ENCODE results near the gene CTBP1.

CTBP1 gene

DNA sequence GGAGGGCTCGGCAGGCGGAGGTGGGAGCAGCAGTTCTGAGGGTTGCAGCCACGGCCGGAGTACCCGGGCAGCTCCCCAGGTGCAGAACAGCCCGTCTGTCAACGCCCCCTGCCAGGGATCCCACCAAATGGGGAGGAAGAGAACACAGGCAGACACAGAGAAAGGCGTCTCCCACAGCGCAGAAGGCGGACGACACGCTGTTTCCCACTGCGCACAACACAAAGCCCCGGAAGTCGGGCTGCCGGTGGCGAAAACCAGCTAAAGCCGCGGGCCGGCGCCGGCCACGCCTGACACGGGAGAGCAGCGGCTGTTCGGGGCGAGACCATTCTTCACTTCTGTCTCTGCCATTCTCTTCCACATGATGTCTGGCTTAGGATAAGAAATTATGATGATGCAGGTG lies 31.6 kb downstream of the CTBP1 start:
- peaks cover 50% of the 10 kb centered on the region; the same call in 1 of the 2 replicates for H3K36me3 ChIP-seq (ENCODE audit: insufficient read depth, low read length)
- no peaks in the 10 kb centered on the region for H3F3A ChIP-seq (ENCODE audit: low read depth)
- peaks cover 13% of the 10 kb centered on the region; the same call in 1 of the 2 replicates for H3K79me2 ChIP-seq (ENCODE audit: insufficient read depth, low read length)
- H3K27me3 ChIP-seq (ENCODE audit: insufficient read depth, low read length, poor library complexity, severe bottlenecking): no peaks in the 10 kb centered on the region
- H2AFZ ChIP-seq (ENCODE audit: low read length): no peak overlapping the region
- H3K4me3 ChIP-seq (ENCODE audit: low read length, poor library complexity, severe bottlenecking): peak overlapping the region; percentile 24
- peaks cover 9% of the 10 kb centered on the region for H3K4me1 ChIP-seq (ENCODE audit: insufficient read depth, low read length, poor library complexity, severe bottlenecking)
- no peak for TF ChIP-seq EZH2phosphoT487 (IDR thresholded peaks at IDR 0.05; ENCODE audit: borderline replicate concordance)
- TF ChIP-seq, protein P1, sequence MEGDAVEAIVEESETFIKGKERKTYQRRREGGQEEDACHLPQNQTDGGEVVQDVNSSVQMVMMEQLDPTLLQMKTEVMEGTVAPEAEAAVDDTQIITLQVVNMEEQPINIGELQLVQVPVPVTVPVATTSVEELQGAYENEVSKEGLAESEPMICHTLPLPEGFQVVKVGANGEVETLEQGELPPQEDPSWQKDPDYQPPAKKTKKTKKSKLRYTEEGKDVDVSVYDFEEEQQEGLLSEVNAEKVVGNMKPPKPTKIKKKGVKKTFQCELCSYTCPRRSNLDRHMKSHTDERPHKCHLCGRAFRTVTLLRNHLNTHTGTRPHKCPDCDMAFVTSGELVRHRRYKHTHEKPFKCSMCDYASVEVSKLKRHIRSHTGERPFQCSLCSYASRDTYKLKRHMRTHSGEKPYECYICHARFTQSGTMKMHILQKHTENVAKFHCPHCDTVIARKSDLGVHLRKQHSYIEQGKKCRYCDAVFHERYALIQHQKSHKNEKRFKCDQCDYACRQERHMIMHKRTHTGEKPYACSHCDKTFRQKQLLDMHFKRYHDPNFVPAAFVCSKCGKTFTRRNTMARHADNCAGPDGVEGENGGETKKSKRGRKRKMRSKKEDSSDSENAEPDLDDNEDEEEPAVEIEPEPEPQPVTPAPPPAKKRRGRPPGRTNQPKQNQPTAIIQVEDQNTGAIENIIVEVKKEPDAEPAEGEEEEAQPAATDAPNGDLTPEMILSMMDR (conservative IDR thresholded peaks at IDR 0.05; ENCODE audit: low read length): no peak
- H3K4me2 ChIP-seq (ENCODE audit: low read depth, low read length, poor library complexity, severe bottlenecking): peak overlapping the region; percentile 43
- H3K9ac ChIP-seq (ENCODE audit: low read depth, low read length, poor library complexity, severe bottlenecking): no peak overlapping the region
- no peaks in the 10 kb centered on the region for H3K9me3 ChIP-seq (ENCODE audit: insufficient read depth, low read depth, low read length)
- H3K9me2 ChIP-seq (replicated peaks; ENCODE audit: low read depth, low read length): no peaks in the 10 kb centered on the region
- peaks cover 18% of the 10 kb centered on the region for H4K20me1 ChIP-seq (ENCODE audit: insufficient read depth, low read length, poor library complexity, severe bottlenecking)

DNA sequence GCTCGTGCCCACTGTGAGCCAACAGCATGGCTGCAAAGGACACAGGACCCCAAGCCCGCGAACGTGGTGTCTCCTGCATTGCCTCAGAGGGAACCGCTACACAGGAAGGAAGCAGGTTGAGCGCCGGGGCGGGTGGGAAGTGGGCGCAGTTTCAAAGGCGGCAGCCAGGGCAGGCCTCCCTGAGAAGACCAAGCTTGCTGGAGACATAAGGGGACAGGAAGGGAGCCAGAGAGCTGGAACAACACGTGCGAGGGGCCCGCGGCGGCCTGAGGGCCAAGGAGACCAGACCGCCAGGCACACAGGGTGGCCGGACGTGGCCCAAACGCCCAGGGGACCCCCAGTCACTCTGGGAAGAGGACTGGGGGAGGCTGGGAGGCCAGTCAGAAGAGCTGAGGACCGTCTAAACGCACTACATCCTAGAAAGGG lies 32.0 kb downstream of the CTBP1 start:
- Histone ChIP-seq H3K79me2 (ENCODE audit: insufficient read depth, low read length) (peaks cover 13% of the 10 kb centered on the region; the same call in 1 of the 2 replicates), H3K27me3 (ENCODE audit: insufficient read depth, low read length, poor library complexity, severe bottlenecking) (no peaks in the 10 kb centered on the region), H3K9me3 (ENCODE audit: insufficient read depth, low read depth, low read length) (no peaks in the 10 kb centered on the region), H2AFZ (ENCODE audit: low read length) (no peak overlapping the region), H3F3A (ENCODE audit: low read depth) (no peaks in the 10 kb centered on the region), H3K36me3 (ENCODE audit: insufficient read depth, low read length) (peaks cover 53% of the 10 kb centered on the region; the same call in 1 of the 2 replicates), H3K9me2 (replicated peaks; ENCODE audit: low read depth, low read length) (no peaks in the 10 kb centered on the region), H4K20me1 (ENCODE audit: insufficient read depth, low read length, poor library complexity, severe bottlenecking) (peaks cover 18% of the 10 kb centered on the region), H3K4me1 (ENCODE audit: insufficient read depth, low read length, poor library complexity, severe bottlenecking) (peaks cover 9% of the 10 kb centered on the region), H3K9ac (ENCODE audit: low read depth, low read length, poor library complexity, severe bottlenecking) (peak overlapping the region; percentile 53), H3K4me2 (ENCODE audit: low read depth, low read length, poor library complexity, severe bottlenecking) (peak overlapping the region; percentile 43), H3K4me3 (ENCODE audit: low read length, poor library complexity, severe bottlenecking) (peak overlapping the region; percentile 43)
- TF ChIP-seq, protein P1 (conservative IDR thresholded peaks at IDR 0.05; ENCODE audit: low read length): no peak
- no peak for TF ChIP-seq EZH2phosphoT487 (IDR thresholded peaks at IDR 0.05; ENCODE audit: borderline replicate concordance)

GRCh38 chr4:1216076-1216614 lies 32.8 kb downstream of the CTBP1 start:
- no peak overlapping the region for H2AFZ ChIP-seq (ENCODE audit: low read length)
- no peaks in the 10 kb centered on the region for H3F3A ChIP-seq (ENCODE audit: low read depth)
- no peaks in the 10 kb centered on the region for H3K9me3 ChIP-seq (ENCODE audit: insufficient read depth, low read depth, low read length)
- TF ChIP-seq, protein P1 (conservative IDR thresholded peaks at IDR 0.05; ENCODE audit: low read length): no peak
- no peak for TF ChIP-seq EZH2phosphoT487 (IDR thresholded peaks at IDR 0.05; ENCODE audit: borderline replicate concordance)
- peaks cover 53% of the 10 kb centered on the region; the same call in 1 of the 2 replicates for H3K36me3 ChIP-seq (ENCODE audit: insufficient read depth, low read length)
- H3K27me3 ChIP-seq (ENCODE audit: insufficient read depth, low read length, poor library complexity, severe bottlenecking): no peaks in the 10 kb centered on the region
- peaks cover 9% of the 10 kb centered on the region for H3K4me1 ChIP-seq (ENCODE audit: insufficient read depth, low read length, poor library complexity, severe bottlenecking)
- H4K20me1 ChIP-seq (ENCODE audit: insufficient read depth, low read length, poor library complexity, severe bottlenecking): peaks cover 14% of the 10 kb centered on the region
- H3K4me2 ChIP-seq (ENCODE audit: low read depth, low read length, poor library complexity, severe bottlenecking): peak overlapping the region; percentile 43
- peak overlapping the region; percentile 43 for H3K4me3 ChIP-seq (ENCODE audit: low read length, poor library complexity, severe bottlenecking)
- H3K79me2 ChIP-seq (ENCODE audit: insufficient read depth, low read length): peaks cover 13% of the 10 kb centered on the region; the same call in 1 of the 2 replicates
- H3K9ac ChIP-seq (ENCODE audit: low read depth, low read length, poor library complexity, severe bottlenecking): peak overlapping the region; percentile 53
- H3K9me2 ChIP-seq (replicated peaks; ENCODE audit: low read depth, low read length): no peaks in the 10 kb centered on the region
